ENCODE data around the gene ZBTB25. TPM values are rescaled to one million over a fixed set of nuclear protein-coding genes. Genes with fewer than 3 reads are reported as not detected.

Gene ZBTB25
- polyA plus RNA-seq, 1 of the 3 experiments (the other 2 are of a cell fraction), result 4.5 TPM

DNA sequence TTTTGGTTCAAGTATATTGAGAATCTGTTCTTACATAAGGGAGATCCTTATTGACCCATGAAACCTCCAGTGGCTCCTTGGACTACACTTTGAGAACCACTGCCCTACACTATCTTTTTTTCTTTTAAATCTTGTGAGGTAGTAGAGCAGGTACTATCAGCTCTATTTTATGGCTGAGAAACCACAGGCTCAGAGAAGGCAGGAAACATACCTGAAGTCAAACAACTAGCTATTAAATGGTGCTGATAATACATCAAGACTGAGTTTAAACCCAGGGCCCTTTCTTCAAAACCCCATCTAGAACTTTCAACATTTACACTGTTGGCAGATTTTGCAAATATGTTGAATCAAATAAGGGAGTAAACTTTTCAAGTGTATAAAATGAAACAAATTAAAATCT lies 6.9 kb downstream of the ZBTB25 start:
- Histone ChIP-seq H4K20me1 (ENCODE audit: insufficient read depth) (no peaks in the 10 kb centered on the region), H3K4me2 (no peak overlapping the region), H2AFZ (ENCODE audit: low read depth) (no peak overlapping the region), H3K36me3 (replicated peaks in 1 of 2; ENCODE audit: control insufficient read depth in 1 of 2, insufficient read depth in 2 of 2, low read length in 1 of 2) (peaks cover 13 to 17% of the 10 kb centered on the region in 2 experiments), H3F3A (replicated peaks; ENCODE audit: insufficient read depth) (peaks cover 16% of the 10 kb centered on the region), H3K9me2 (no peaks in the 10 kb centered on the region), H3K4me3 (ENCODE audit: low read depth in 2 of 2, low read length in 1 of 2) (no peak overlapping the region), H3K79me2 (ENCODE audit: insufficient read depth) (peaks cover 32% of the 10 kb centered on the region), H3K4me1 (ENCODE audit: control insufficient read depth in 1 of 2, insufficient read depth in 2 of 2, low read depth in 1 of 2, low read length in 1 of 2) (peaks cover 12 to 13% of the 10 kb centered on the region in 2 experiments; a peak in 3 of 4 replicates), H3K9ac (no peak overlapping the region), H3K27ac (ENCODE audit: low read depth in 2 of 2, low read length in 1 of 2) (no peak overlapping the region), H3K27me3 (ENCODE audit: insufficient read depth) (no peaks in the 10 kb centered on the region), H3K9me3 (no peaks in the 10 kb centered on the region)
- no peak for TF ChIP-seq RFX5 (IDR thresholded peaks at IDR 0.05; ENCODE audit: low read length)
- CTCF ChIA-PET, result interaction anchor here (0.9 to 2.3 kb wide), 5 partner anchors 14 to 152 kb away, joined by 5 to 13 read pairs (median 6); no protein-coding TSS in a partner anchor
- POLR2A ChIA-PET, result no interaction called here
- no peak for DNase-seq

DNA sequence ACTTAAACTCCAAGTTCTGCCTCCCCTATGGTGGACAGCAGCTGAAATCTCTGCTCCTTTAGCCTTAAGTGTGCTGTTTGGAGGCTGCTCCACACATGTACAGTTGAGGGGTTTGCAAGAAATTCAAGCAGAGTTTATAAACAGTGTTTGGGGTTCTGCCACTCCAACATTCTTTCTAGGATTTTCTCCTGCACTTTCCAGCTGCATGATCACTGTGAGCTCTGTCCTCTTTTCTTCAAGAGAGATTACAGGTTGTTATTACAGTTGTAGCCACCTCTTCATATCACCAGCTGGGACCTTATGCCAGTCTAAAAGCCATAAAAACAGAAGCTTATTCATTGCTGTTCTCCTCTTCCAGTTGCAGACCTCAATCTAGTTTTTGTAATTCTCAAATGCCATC lies 8.4 kb downstream of the ZBTB25 start:
- H3K27ac ChIP-seq (ENCODE audit: low read depth in 2 of 2, low read length in 1 of 2), result no peak overlapping the region
- no peak overlapping the region for H2AFZ ChIP-seq (ENCODE audit: low read depth)
- no peak overlapping the region for H3K9ac ChIP-seq
- CTCF ChIA-PET, result interaction anchor here (1.4 to 3.4 kb wide), 4 partner anchors 16 to 65 kb away, joined by 3 to 22 read pairs (median 9); no protein-coding TSS in a partner anchor
- TF ChIP-seq SIN3A (IDR thresholded peaks at IDR 0.05; ENCODE audit: borderline replicate concordance, low read depth, low read length) (no peak), GATA2 (CRISPR knock-in tag; IDR thresholded peaks at IDR 0.05) (no peak), EZH2phosphoT487 (IDR thresholded peaks at IDR 0.05; ENCODE audit: borderline replicate concordance, low read depth) (no peak)
- TF ChIP-seq, protein P1, sequence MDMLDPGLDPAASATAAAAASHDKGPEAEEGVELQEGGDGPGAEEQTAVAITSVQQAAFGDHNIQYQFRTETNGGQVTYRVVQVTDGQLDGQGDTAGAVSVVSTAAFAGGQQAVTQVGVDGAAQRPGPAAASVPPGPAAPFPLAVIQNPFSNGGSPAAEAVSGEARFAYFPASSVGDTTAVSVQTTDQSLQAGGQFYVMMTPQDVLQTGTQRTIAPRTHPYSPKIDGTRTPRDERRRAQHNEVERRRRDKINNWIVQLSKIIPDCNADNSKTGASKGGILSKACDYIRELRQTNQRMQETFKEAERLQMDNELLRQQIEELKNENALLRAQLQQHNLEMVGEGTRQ (IDR thresholded peaks at IDR 0.05; ENCODE audit: borderline replicate concordance, low read depth, low read length), result no peak
- H4K20me1 ChIP-seq (ENCODE audit: insufficient read depth), result no peaks in the 10 kb centered on the region
- H3K79me2 ChIP-seq (ENCODE audit: insufficient read depth), result peaks cover 22% of the 10 kb centered on the region
- H3K4me3 ChIP-seq (ENCODE audit: low read depth in 2 of 2, low read length in 1 of 2), result no peak overlapping the region
- POLR2A ChIA-PET, result interaction anchor here (1.4 kb wide), 1 partner anchor 45 kb away, joined by 6 read pairs; the partner anchor contains the start of gene HSPA2
- no peaks in the 10 kb centered on the region for H3K9me2 ChIP-seq
- no peaks in the 10 kb centered on the region for H3K9me3 ChIP-seq
- H3K4me1 ChIP-seq (ENCODE audit: control insufficient read depth in 1 of 2, insufficient read depth in 2 of 2, low read depth in 1 of 2, low read length in 1 of 2), result peaks cover 0 to 5% of the 10 kb centered on the region in 2 experiments; a peak in 2 of 4 replicates
- no peak overlapping the region for H3K4me2 ChIP-seq
- H3K36me3 ChIP-seq (replicated peaks in 1 of 2; ENCODE audit: control insufficient read depth in 1 of 2, insufficient read depth in 2 of 2, low read length in 1 of 2), result peaks cover 14 to 17% of the 10 kb centered on the region in 2 experiments
- H3F3A ChIP-seq (replicated peaks; ENCODE audit: insufficient read depth), result peaks cover 6% of the 10 kb centered on the region
- DNase-seq, result no peak
- H3K27me3 ChIP-seq (ENCODE audit: insufficient read depth), result no peaks in the 10 kb centered on the region

DNA sequence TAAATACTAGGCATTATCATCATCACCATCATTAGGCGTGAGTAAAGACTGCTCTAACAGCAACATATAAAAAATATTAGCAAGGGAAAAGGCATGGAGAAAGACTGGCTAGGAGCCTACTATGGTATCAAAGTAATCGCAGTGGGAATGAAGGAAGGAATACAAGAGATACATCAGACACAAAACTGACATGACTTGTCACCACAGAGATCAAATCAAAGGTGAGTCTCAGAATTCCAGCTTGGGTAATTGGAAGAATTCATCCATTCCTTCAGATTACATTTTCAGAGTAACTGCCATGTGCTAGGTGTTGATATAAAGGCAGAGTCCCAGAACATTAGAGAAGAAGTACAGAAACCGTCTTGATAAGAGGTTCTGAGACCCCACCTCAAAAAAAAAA lies 10.2 kb downstream of the ZBTB25 start:
- Histone ChIP-seq H3K36me3 (replicated peaks in 1 of 2; ENCODE audit: control insufficient read depth in 1 of 2, insufficient read depth in 2 of 2, low read length in 1 of 2) (peaks cover 17 to 19% of the 10 kb centered on the region in 2 experiments), H3K9me3 (no peaks in the 10 kb centered on the region), H4K20me1 (ENCODE audit: insufficient read depth) (no peaks in the 10 kb centered on the region), H3K27me3 (ENCODE audit: insufficient read depth) (no peaks in the 10 kb centered on the region), H3K9me2 (no peaks in the 10 kb centered on the region), H3F3A (replicated peaks; ENCODE audit: insufficient read depth) (no peaks in the 10 kb centered on the region), H3K4me3 (ENCODE audit: low read depth in 2 of 2, low read length in 1 of 2) (no peak overlapping the region), H2AFZ (ENCODE audit: low read depth) (no peak overlapping the region), H3K79me2 (ENCODE audit: insufficient read depth) (0 out of 2 replicates have a peak, but pooled peaks cover 4% of the 10 kb centered on the region), H3K27ac (ENCODE audit: low read depth in 2 of 2, low read length in 1 of 2) (no peak overlapping the region), H3K9ac (no peak overlapping the region), H3K4me1 (ENCODE audit: control insufficient read depth in 1 of 2, insufficient read depth in 2 of 2, low read depth in 1 of 2, low read length in 1 of 2) (no peaks in the 10 kb centered on the region; a peak in 1 of 4 replicates), H3K4me2 (no peak overlapping the region)
- ChIA-PET POLR2A (no interaction called here), CTCF (interaction anchor here (1.3 to 3.4 kb wide), 2 partner anchors 15 to 17 kb away, joined by 6 to 22 read pairs; no protein-coding TSS in a partner anchor)
- 92% methylated on average over 3 of the region's 3 CpGs for WGBS (ENCODE audit: low lambda C conversion rate)
- DNase-seq, result no peak
- TF ChIP-seq EP300 (IDR thresholded peaks at IDR 0.05; ENCODE audit: borderline replicate concordance in 1 of 2, low read depth in 1 of 2, low read length in 1 of 2) (no peak), NRF1 (IDR thresholded peaks at IDR 0.05; ENCODE audit: low read depth, low read length) (no peak), RFX5 (IDR thresholded peaks at IDR 0.05; ENCODE audit: low read length) (no peak), MEF2A (IDR thresholded peaks at IDR 0.05; ENCODE audit: borderline replicate concordance, low read depth) (no peak), GABPA (IDR thresholded peaks at IDR 0.05; ENCODE audit: low read depth) (no peak), NFIC (IDR thresholded peaks at IDR 0.05; ENCODE audit: borderline replicate concordance) (no peak), GATA2 (CRISPR knock-in tag; IDR thresholded peaks at IDR 0.05) (no peak), FOXJ3 (CRISPR knock-in tag; IDR thresholded peaks at IDR 0.05) (no peak), EZH2phosphoT487 (IDR thresholded peaks at IDR 0.05; ENCODE audit: borderline replicate concordance, low read depth) (no peak), CHD2 (IDR thresholded peaks at IDR 0.05; ENCODE audit: low read length, partially characterized antibody) (no peak), TAF1 (IDR thresholded peaks at IDR 0.05; ENCODE audit: borderline replicate concordance, low read depth, low read length) (no peak)
- TF ChIP-seq, protein P2, sequence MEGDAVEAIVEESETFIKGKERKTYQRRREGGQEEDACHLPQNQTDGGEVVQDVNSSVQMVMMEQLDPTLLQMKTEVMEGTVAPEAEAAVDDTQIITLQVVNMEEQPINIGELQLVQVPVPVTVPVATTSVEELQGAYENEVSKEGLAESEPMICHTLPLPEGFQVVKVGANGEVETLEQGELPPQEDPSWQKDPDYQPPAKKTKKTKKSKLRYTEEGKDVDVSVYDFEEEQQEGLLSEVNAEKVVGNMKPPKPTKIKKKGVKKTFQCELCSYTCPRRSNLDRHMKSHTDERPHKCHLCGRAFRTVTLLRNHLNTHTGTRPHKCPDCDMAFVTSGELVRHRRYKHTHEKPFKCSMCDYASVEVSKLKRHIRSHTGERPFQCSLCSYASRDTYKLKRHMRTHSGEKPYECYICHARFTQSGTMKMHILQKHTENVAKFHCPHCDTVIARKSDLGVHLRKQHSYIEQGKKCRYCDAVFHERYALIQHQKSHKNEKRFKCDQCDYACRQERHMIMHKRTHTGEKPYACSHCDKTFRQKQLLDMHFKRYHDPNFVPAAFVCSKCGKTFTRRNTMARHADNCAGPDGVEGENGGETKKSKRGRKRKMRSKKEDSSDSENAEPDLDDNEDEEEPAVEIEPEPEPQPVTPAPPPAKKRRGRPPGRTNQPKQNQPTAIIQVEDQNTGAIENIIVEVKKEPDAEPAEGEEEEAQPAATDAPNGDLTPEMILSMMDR (IDR thresholded peaks at IDR 0.05), result no peak
- TF ChIP-seq, protein P3, sequence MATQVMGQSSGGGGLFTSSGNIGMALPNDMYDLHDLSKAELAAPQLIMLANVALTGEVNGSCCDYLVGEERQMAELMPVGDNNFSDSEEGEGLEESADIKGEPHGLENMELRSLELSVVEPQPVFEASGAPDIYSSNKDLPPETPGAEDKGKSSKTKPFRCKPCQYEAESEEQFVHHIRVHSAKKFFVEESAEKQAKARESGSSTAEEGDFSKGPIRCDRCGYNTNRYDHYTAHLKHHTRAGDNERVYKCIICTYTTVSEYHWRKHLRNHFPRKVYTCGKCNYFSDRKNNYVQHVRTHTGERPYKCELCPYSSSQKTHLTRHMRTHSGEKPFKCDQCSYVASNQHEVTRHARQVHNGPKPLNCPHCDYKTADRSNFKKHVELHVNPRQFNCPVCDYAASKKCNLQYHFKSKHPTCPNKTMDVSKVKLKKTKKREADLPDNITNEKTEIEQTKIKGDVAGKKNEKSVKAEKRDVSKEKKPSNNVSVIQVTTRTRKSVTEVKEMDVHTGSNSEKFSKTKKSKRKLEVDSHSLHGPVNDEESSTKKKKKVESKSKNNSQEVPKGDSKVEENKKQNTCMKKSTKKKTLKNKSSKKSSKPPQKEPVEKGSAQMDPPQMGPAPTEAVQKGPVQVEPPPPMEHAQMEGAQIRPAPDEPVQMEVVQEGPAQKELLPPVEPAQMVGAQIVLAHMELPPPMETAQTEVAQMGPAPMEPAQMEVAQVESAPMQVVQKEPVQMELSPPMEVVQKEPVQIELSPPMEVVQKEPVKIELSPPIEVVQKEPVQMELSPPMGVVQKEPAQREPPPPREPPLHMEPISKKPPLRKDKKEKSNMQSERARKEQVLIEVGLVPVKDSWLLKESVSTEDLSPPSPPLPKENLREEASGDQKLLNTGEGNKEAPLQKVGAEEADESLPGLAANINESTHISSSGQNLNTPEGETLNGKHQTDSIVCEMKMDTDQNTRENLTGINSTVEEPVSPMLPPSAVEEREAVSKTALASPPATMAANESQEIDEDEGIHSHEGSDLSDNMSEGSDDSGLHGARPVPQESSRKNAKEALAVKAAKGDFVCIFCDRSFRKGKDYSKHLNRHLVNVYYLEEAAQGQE (IDR thresholded peaks at IDR 0.05; ENCODE audit: low read depth, low read length), result no peak

Measured in SK-N-SH (cell line).